Stimulated activated CD4-positive, alpha-beta T cell treated with anti-CD3 and anti-CD28 coated beads, Interleukin-4, amount 100 ng/mL, for 48 hours (primary cell): ENCODE data around the gene LAMA1.

ENCODE experiments used
- DNase-seq, 2 donors: peaks; one replicate each; pipeline ENCODE4 v3.0.0-alpha.2; 2020; ENCODE audit warnings: low read depth in 2 of 2

The LAMA1 gene

DNA sequence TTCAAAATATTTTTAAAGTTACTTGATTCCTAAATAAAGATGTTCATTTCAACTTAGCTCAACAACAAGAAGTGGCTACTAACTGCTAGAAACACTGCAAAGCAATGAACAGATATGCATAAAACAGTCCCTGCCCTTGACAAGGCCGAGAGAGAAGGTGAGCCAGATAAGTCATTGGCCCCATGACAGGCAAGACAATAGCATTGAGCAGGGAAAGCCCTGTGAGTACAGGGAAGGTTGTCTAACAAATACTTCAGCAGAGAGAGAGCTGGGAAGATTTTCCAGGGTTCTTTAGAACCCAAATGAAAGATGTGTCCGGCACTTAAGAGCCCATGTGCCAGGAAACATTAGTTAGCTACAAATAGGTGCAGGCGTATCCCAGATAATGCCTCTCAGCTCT is 4.7 kb downstream of the LAMA1 start:
- DNase-seq, result no peak

GRCh38 chr18:7111134-7111533 is 6.5 kb downstream of the LAMA1 start:
- DNase-seq, result no peak

- no peak for DNase-seq
These were observed 11.7 kb downstream of the LAMA1 start for GRCh38 chr18:7105943-7106342.

- DNase-seq, result no peak
These were observed 12.3 kb downstream of the LAMA1 start for GRCh38 chr18:7105268-7105667.

DNA sequence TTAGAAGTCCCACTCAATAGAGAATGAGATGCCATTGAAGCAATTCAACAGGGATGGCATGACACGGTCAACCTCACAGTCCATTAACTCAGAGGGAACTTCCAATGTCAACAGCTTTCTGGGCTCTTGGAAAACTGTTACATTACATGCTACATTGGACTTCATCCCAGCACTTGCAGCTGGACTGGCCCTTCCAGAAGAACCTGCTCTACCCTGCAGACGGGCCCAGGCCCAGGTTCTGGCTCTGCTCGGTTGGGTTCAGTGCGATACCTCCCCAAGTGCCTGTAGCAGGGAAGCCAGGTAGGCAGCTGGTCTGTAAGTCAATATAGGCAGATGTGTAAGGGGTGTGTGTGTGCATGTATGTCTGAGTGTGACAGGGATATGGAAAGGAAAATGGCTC is 12.9 kb downstream of the LAMA1 start:
- no peak for DNase-seq

DNA sequence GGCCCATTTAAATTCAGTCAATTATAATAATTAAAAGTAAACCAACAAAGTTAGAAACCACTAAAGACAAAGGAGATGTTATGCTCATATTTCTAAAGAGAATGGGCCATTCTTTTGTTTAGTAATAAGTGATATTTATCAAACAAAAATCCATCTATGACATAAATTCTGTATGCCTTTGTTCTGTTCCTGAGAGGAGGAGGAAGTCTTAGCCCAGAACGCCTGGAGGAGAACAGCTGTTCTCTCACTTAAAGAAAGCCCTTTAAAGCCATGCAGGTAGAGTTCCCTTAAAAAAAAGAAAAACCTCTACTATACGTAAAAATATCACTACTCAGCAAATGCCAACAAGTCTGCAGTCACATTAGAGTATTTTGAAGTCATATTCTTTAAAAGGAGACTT is 15.5 kb downstream of the LAMA1 start:
- no peak for DNase-seq

DNA sequence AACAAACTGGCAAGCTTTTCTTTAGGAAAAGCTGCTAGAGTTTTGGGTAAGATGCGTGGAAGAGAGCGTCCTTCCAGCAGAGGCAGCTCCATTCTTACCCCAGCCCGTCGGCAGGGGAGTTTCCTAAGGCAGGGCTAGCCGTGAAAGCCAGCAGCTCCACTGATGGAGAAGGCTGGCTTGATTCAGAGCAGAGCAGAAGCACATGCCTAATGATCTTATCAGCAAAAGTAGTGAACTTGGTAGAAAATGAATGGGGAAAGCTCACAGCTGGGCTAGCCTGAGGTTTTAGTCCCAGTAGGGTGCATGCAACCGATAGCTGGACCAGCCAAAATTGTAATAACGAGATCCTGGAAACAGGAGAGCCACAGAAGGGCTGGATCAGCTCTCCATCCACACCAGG is 20.8 kb downstream of the LAMA1 start:
- no peak for DNase-seq

GRCh38 chr18:7094427-7094826 is 23.2 kb downstream of the LAMA1 start:
- no peak for DNase-seq

DNA sequence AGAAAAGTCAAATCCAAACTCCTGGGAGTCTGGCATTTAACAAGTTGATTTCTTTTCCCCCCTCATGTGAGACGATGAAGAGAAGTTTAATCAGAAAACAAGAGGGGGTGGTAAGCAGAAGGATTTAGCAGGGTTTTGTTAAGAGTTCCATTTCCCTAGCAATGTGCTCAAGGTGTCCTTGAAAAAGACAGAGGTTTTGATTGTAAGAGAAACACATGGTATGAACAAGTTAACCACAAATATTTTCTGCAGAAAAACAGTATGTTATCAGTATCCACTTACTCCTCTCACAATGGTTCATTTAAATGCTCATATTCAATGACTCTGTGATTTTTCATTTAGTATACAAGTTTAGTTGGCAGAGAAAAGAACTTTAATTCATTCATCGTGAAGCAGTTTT is 26.8 kb downstream of the LAMA1 start:
- DNase-seq, result no peak

DNA sequence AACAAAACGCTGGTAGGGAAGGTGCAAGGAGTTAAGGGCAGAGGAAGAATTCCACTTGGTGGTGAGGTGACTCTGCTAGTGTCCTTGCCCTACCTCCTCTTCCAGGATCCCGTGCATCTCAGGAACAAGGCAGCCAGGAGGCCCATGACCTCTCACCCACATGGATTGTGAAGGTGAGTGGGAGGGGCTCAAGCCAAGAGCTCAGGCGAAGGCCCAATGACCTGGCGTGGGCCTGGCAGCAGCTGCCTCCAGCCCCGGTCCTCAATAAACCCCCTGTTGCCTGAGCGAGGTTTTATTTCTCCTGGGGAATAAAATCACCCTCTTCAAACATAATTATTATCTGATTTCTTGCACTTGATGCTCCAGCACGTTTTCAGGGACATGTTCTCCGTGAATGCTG is 28.2 kb downstream of the LAMA1 start:
- no peak for DNase-seq

DNA sequence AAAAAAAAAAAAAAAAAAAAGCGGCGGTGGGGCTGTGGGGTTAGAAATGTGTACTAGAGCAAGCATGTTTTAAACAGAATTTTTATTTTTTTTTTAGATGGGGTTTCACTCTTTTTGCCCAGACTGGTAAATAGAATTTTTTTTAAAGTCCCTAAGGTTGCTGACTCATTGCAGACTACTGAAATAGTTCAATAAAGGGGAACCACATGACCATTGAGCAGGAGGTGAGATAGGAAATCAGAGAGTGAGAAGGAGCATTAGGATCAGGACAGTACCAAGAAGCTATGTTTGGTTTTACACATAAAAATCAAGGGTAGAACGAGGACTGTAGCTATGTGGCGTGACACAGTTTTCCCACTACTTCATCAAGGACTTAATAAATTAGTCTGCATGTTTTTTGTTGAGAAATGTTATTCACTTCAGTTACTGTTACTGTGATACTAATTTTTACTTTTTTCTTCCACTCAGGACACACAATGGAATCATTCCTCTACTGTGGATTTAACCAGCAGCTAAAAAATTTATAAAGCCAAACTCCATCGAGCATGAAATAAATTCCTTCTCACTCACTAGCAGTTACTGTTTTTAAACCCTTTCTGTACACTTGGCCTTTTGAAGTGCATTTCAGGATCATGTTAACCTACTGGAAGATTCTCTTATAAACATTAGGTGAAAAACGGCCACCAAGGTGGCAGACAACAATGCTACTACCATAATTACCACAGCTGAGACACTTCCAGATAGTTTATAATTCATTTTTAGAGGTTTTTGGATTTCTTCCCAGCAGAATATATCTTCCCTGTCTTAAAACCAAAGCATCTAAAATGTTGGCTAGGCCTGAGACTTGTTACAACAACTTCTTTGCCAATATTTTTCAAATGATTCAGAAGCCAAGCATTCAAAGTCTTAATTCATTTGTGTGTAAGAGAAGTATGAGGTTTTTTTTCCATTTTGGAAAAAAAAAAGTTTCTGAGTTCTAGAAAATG is 33.2 kb downstream of the LAMA1 start:
- no peak for DNase-seq

DNA sequence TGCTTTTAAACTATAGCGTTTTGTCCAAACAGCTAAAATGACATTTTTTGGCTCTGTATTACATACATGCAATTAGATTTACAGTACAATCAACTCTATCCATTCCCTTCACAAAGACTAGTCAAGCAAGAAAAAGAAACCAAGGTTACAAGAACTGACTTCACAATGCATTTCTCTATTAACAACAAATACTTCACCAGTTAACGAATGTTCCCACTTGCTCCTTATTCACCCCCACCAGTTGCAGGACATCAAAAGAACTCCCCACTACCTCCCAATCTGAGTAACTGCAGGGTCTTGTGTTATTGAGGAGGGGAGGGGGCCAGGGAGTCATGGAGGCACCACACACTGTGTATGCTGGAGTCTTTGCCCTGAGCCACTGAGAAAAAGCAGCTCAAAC is 34.9 kb downstream of the LAMA1 start:
- DNase-seq, result no peak

GRCh38 chr18:7079231-7079630 is 38.4 kb downstream of the LAMA1 start:
- DNase-seq, result no peak

DNA sequence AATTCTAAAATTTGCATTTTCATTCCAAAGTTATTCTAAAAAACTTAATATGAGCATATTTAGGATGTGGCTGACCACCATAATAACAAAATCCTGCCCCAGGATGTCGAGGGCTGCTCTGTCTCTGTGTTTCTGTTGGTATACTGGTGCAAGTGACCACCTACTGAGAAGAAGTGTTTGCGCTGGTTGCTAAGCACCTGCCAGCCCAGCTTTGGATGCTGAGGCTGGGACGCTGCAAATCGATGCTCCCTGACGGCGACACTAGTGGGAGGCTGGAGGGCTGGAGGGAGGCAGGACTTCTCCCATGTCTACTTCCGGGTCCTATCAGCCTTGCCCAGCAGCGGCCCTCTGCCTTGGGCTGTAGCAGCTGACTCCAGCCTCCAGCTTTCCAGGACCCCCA is 45.0 kb downstream of the LAMA1 start:
- no peak for DNase-seq

- no peak for DNase-seq
These were observed 46.0 kb downstream of the LAMA1 start for GRCh38 chr18:7071600-7071999.

DNA sequence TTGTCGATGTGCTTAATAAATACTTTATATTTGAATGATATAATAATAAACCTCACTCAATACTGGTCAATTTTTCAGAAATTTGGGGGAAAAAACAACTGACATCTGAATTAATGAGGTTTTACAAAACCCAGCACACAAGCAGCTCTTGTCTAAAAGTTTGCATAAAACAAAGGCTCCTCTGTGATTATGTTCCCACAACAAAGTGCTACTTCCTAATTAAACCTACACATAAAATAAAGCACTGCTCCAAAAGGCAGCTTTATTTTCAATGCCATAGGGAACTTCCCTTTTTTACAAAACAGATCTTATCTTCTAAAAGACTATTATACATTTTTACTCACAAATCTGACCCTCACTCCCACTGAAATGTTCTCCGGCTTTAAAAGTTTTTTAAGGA is 47.1 kb downstream of the LAMA1 start:
- no peak for DNase-seq

DNA sequence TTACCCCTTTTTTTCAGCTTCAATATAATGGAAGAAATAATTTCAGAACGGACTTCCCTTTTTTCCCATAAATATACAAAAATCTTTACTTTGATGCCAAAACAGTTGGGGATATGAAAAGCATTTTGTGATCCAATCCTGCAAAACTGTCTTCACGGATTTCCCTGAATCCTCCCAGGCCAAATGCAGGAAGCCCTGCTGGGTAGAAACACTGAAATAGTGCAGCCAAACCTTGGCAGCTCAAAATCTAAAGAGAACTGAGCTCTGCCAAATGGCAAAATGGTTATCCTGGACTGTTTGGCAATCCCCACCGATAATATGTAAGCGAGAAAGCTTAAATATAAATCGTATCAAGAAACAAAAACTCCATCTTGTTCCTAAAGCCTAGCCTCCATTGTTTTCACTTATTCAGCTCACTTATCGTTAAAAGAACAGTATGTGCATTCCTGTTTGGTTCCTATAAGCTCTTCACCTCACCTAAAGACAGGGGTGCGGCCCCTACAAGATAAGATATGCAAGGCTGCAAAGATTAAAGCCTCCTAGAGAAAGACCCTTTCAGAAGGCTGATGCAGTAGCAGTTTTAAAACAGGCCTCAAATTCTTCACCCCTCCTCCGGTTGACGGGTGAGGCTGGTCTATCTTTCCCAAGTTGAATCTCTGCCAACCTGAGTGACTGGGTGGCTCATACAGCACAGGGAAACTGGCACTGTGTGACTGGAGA is 48.6 kb downstream of the LAMA1 start:
- DNase-seq, result no peak

GRCh38 chr18:7066965-7067555 is 50.5 kb downstream of the LAMA1 start:
- DNase-seq, result no peak

DNA sequence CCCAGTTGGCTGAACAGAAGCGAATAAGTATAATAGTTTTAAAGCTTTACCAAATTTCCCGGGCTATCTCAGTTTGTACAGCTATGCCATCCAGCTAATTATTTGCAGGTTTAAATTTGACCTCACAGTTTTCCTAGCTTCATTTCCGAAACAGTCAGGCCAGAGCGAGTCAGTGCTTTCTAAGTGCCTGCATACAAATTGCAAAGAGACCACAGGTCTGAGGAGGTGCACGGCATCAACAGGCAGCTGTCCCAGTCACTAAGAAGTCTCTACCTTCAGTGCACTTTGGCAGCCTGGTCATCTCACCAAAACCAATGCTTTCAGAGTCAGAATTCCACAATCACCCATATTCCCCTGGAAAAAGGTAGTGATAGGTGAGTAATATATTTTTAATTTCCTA is 51.9 kb downstream of the LAMA1 start:
- DNase-seq, result no peak

GRCh38 chr18:7064346-7064745 is 53.3 kb downstream of the LAMA1 start:
- no peak for DNase-seq

GRCh38 chr18:7062811-7063210 is 54.8 kb downstream of the LAMA1 start:
- DNase-seq, result no peak

DNA sequence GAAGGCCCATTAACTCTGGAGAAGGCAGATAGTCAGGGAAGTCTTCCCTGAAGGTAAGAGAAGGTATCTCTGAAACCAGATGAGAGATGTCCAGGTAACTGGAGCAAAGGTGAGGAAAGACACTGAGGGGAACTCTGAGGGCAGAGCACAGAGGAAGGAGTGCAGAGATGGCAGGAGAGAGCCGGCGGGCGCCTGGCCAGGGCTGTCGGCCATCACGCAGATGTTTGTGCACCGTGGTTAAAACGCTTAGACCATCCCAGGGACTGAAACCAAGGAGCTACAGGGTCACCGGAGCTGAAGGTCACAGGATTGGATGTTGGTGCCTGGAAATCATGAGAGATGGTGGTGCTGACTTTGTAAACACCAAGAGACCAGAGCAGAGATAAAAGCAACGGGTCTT is 55.4 kb downstream of the LAMA1 start:
- DNase-seq, result no peak

GRCh38 chr18:7059276-7059675 is 58.3 kb downstream of the LAMA1 start:
- no peak for DNase-seq
